GM23338 (cell line): ENCODE data around the gene FYN. TPM values are rescaled to one million over a fixed set of nuclear protein-coding genes. Genes with fewer than 3 reads are reported as not detected.

Source experiments
- ATAC-seq: fragments of 200-7000 bp; cut with Tn5 transposase; 3 replicates; pipeline ENCODE4 v1.9.1; 2020
- DNase-seq: peaks from one replicate; pipeline ENCODE4 v3.0.0-alpha.2; 2015; ENCODE audit warnings: low spot score
- H2AFZ ChIP-seq: fragments of 200-600 bp; sonication (generic); 2 replicates; pipeline ENCODE4 v1.8.0; 2016; ENCODE audit warnings: antibody characterized with exemption, mild to moderate bottlenecking, moderate library complexity
- H3F3A ChIP-seq: fragments of 200-600 bp; sonication (generic); replicated peaks from 2 replicates; pipeline ENCODE4 v1.8.0; 2017; ENCODE audit warnings: antibody characterized with exemption, mixed run types, low read depth
- H3K27ac ChIP-seq: fragments of 200-600 bp; sonication (generic); 2 replicates; pipeline ENCODE4 v1.6.1; 2016; ENCODE audit warnings: low read depth
- H3K27me3 ChIP-seq: fragments of 200-600 bp; sonication (generic); 2 replicates; pipeline ENCODE4 v1.8.0; 2016; ENCODE audit warnings: mild to moderate bottlenecking, mixed run types, moderate library complexity; ENCODE audit not compliant: insufficient read depth
- H3K36me3 ChIP-seq: fragments of 200-600 bp; sonication (generic); 2 replicates; pipeline ENCODE4 v1.8.0; 2016; ENCODE audit warnings: mild to moderate bottlenecking; ENCODE audit not compliant: insufficient read depth
- H3K4me1 ChIP-seq: fragments of 200-600 bp; sonication (generic); 2 replicates; pipeline ENCODE4 v1.8.0; 2016; ENCODE audit warnings: mild to moderate bottlenecking, moderate library complexity; ENCODE audit not compliant: insufficient read depth
- H3K4me2 ChIP-seq: fragments of 200-600 bp; sonication (generic); 2 replicates; pipeline ENCODE4 v1.7.1; 2017; ENCODE audit warnings: mixed run types
- H3K4me3 ChIP-seq: fragments of 200-600 bp; sonication (generic); 2 replicates; pipeline ENCODE4 v1.6.1; 2016; ENCODE audit warnings: mixed run types
- H3K79me2 ChIP-seq: fragments of 200-600 bp; sonication (generic); replicated peaks from 2 replicates; pipeline ENCODE4 v1.8.0; 2017; ENCODE audit warnings: mild to moderate bottlenecking; ENCODE audit not compliant: insufficient read depth
- H3K9me2 ChIP-seq: fragments of 200-600 bp; sonication (generic); 2 replicates; pipeline ENCODE4 v1.8.0; 2017; ENCODE audit not compliant: insufficient read depth
- H4K20me1 ChIP-seq: fragments of 200-600 bp; sonication (generic); replicated peaks from 2 replicates; pipeline ENCODE4 v1.8.0; 2017; ENCODE audit warnings: mild to moderate bottlenecking; ENCODE audit not compliant: insufficient read depth
- H3K27ac Mint-ChIP-seq: 2 replicates; pipeline ENCODE4 v1.8.0; 2020; ENCODE audit warnings: inconsistent platforms, mild to moderate bottlenecking, moderate library complexity, mixed read lengths
- H3K27me3 Mint-ChIP-seq: 3 replicates; pipeline ENCODE4 v1.8.0; 2022; ENCODE audit warnings: low read depth, mild to moderate bottlenecking, moderate library complexity, mixed read lengths, inconsistent platforms; ENCODE audit not compliant: insufficient read depth, poor library complexity
- H3K36me3 Mint-ChIP-seq: 3 replicates; pipeline ENCODE4 v1.8.0; 2021; ENCODE audit warnings: low read depth, mild to moderate bottlenecking, inconsistent platforms, moderate library complexity, mixed read lengths
- H3K4me1 Mint-ChIP-seq: 3 replicates; pipeline ENCODE4 v1.8.0; 2020; ENCODE audit warnings: mild to moderate bottlenecking, inconsistent platforms, mixed read lengths
- H3K4me3 Mint-ChIP-seq: 3 replicates; pipeline ENCODE4 v1.8.0; 2021; ENCODE audit warnings: moderate library complexity, mild to moderate bottlenecking, inconsistent platforms, mixed read lengths
- H3K9me3 Mint-ChIP-seq: 3 replicates; pipeline ENCODE4 v1.8.0; 2020; ENCODE audit warnings: moderate library complexity, mild to moderate bottlenecking, inconsistent platforms, mixed read lengths
- CREB1 ChIP-seq: fragments of 250-450 bp; sonication (Bioruptor Pico); IDR thresholded peaks from 2 replicates; pipeline ENCODE4 v1.5.0; 2020; ENCODE audit warnings: low read depth, mild to moderate bottlenecking, moderate library complexity
- CTCF ChIP-seq, 2 experiments: fragments of 200-600 bp in 1 of 2; sonication (generic) in 1 of 2; conservative IDR thresholded peaks; 2 replicates each; pipeline versions ENCODE4 v1.5.1 to v1.6.1; 2016 to 2017; ENCODE audit warnings: antibody characterized with exemption in 2 of 2, low read depth in 2 of 2, mild to moderate bottlenecking in 2 of 2, moderate library complexity in 1 of 2
- EZH2 ChIP-seq: fragments of 200-600 bp; sonication (generic); IDR thresholded peaks from one replicate; pipeline ENCODE4 v1.8.0; 2017; ENCODE audit warnings: antibody characterized with exemption, mild to moderate bottlenecking, low read depth; ENCODE audit not compliant: unreplicated experiment
- EZH2phosphoT487 ChIP-seq: fragments of 200-600 bp; sonication (generic); IDR thresholded peaks from one replicate; pipeline ENCODE4 v1.8.1; 2018; ENCODE audit warnings: antibody characterized with exemption; ENCODE audit not compliant: unreplicated experiment
- JUNB ChIP-seq: IDR thresholded peaks from one replicate; pipeline ENCODE4 v1.6.1; 2016; ENCODE audit warnings: antibody characterized with exemption; ENCODE audit not compliant: unreplicated experiment
- NANOG ChIP-seq: IDR thresholded peaks from 2 replicates; pipeline ENCODE4 v1.6.1; 2016; ENCODE audit warnings: antibody characterized with exemption, borderline replicate concordance
- POLR2AphosphoS5 ChIP-seq: IDR thresholded peaks from 2 replicates; pipeline ENCODE4 v1.6.1; 2016; ENCODE audit warnings: antibody characterized with exemption, low read depth
- STAT1 ChIP-seq: IDR thresholded peaks from one replicate; pipeline ENCODE4 v1.6.1; 2016; ENCODE audit warnings: antibody characterized with exemption; ENCODE audit not compliant: unreplicated experiment
- ZNF114 ChIP-seq: fragments of 250-450 bp; sonication (Bioruptor Pico); IDR thresholded peaks from 2 replicates; pipeline ENCODE4 v1.5.0; 2020; ENCODE audit warnings: mild to moderate bottlenecking, moderate library complexity
- ZNF331 ChIP-seq: fragments of 250-450 bp; sonication (Bioruptor Pico); IDR thresholded peaks from 2 replicates; pipeline ENCODE4 v1.5.0; 2020; ENCODE audit warnings: low read depth, mild to moderate bottlenecking, moderate library complexity
- polyA plus RNA-seq: library from polyadenylated mRNA; unstranded; fragments of >200 nt; fragmentation: Nextera tagmentation; extraction: Ambion mirVana; gene quantifications from 2 replicates; pipeline ENCODE4 v1.2.1, GENCODE V29; 2016
- total RNA-seq: library from RNA; depleted of rRNA; stranded (reverse); fragments of >200 nt; shearing (Covaris generic); gene quantifications from 2 replicates; pipeline ENCODE4 v1.2.3, GENCODE V29; 2014
- TF ChIP-seq, protein P1 (sequence below): IDR thresholded peaks from 2 replicates; pipeline ENCODE4 v1.6.1; 2016; ENCODE audit warnings: antibody characterized with exemption
- TF ChIP-seq, protein P2 (sequence below): IDR thresholded peaks from one replicate; pipeline ENCODE4 v1.6.1; 2018; ENCODE audit warnings: antibody characterized with exemption; ENCODE audit not compliant: unreplicated experiment

The FYN gene
- total and polyA plus RNA-seq, 2 experiments from 2014 or later = 46.8 to 143 TPM

DNA sequence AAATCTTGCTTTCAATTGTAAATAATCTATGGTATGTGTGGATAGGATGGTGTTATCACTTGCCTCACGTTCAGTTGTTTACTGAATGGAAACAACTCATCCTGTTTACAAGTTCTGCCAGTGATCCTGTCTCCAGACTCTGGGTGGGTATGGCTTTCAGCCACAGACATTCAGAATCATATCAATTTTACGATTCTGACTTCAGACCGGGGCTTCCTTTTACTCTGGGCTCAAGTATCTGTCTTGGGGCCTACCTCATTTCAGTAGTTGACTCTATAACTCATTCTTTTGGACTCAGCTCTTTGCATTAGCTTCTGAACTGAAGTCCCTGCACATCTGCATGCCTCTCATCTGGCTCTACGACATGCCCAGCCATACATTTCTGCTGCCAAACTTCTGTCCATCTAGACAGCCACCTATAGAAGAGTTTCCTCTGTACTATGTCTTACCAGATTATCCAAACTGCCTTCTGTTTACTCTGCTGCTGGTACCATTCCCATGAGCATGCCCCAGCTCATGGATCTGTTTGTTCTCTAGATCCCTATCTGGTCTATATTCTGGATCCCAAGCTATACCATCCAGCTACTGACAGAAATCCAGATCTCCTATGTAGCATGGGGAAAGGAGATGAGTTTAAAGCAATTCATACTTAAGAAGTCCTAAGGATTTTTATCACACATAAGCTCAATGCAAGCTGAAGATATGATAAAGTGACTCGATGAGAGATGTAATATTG is 34.3 kb downstream of the FYN start (continued):
- no peak for TF ChIP-seq CTCF (conservative IDR thresholded peaks at IDR 0.05; ENCODE audit: low read depth in 2 of 2)
- no peak for TF ChIP-seq EZH2
- TF ChIP-seq, protein P1, sequence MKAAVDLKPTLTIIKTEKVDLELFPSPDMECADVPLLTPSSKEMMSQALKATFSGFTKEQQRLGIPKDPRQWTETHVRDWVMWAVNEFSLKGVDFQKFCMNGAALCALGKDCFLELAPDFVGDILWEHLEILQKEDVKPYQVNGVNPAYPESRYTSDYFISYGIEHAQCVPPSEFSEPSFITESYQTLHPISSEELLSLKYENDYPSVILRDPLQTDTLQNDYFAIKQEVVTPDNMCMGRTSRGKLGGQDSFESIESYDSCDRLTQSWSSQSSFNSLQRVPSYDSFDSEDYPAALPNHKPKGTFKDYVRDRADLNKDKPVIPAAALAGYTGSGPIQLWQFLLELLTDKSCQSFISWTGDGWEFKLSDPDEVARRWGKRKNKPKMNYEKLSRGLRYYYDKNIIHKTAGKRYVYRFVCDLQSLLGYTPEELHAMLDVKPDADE = no peak
- TF ChIP-seq CREB1 (CRISPR knock-in tag) = no peak
- no peak for TF ChIP-seq EZH2phosphoT487

- no peak overlapping the region; the same call in 2 of the 3 replicates for H3K4me3 Mint-ChIP-seq
- peaks cover 5% of the 10 kb centered on the region for H3K4me1 ChIP-seq
- no peak overlapping the region for H3K4me3 ChIP-seq
- H3K27ac ChIP-seq = no peak overlapping the region
- H2AFZ ChIP-seq = no peak overlapping the region
- no peaks in the 10 kb centered on the region for H3K9me2 ChIP-seq
- no peaks in the 10 kb centered on the region for H3K9me3 Mint-ChIP-seq
- H3F3A ChIP-seq = no peaks in the 10 kb centered on the region
- H3K27ac Mint-ChIP-seq = no peak overlapping the region; the same call in 1 of the 2 replicates
- H3K4me1 Mint-ChIP-seq = peaks cover 22% of the 10 kb centered on the region
- no peaks in the 10 kb centered on the region for H3K27me3 ChIP-seq
- ATAC-seq = no peak
- H3K36me3 Mint-ChIP-seq = peaks cover 3% of the 10 kb centered on the region; the same call in 1 of the 3 replicates
- H3K79me2 ChIP-seq = peaks cover 23% of the 10 kb centered on the region
- peaks cover 4% of the 10 kb centered on the region for H3K27me3 Mint-ChIP-seq
- no peak for DNase-seq
- no peak overlapping the region for H3K4me2 ChIP-seq
- H3K36me3 ChIP-seq = no peaks in the 10 kb centered on the region
- no peaks in the 10 kb centered on the region for H4K20me1 ChIP-seq
- TF ChIP-seq EZH2phosphoT487 (no peak), ZNF331 (CRISPR knock-in tag) (no peak), STAT1 (no peak), POLR2AphosphoS5 (no peak), JUNB (no peak), ZNF114 (CRISPR knock-in tag) (no peak), CTCF (conservative IDR thresholded peaks at IDR 0.05; ENCODE audit: low read depth in 2 of 2) (no peak), CREB1 (CRISPR knock-in tag) (no peak), EZH2 (no peak), NANOG (no peak)
- TF ChIP-seq, protein P1 = no peak
- TF ChIP-seq, protein P2, sequence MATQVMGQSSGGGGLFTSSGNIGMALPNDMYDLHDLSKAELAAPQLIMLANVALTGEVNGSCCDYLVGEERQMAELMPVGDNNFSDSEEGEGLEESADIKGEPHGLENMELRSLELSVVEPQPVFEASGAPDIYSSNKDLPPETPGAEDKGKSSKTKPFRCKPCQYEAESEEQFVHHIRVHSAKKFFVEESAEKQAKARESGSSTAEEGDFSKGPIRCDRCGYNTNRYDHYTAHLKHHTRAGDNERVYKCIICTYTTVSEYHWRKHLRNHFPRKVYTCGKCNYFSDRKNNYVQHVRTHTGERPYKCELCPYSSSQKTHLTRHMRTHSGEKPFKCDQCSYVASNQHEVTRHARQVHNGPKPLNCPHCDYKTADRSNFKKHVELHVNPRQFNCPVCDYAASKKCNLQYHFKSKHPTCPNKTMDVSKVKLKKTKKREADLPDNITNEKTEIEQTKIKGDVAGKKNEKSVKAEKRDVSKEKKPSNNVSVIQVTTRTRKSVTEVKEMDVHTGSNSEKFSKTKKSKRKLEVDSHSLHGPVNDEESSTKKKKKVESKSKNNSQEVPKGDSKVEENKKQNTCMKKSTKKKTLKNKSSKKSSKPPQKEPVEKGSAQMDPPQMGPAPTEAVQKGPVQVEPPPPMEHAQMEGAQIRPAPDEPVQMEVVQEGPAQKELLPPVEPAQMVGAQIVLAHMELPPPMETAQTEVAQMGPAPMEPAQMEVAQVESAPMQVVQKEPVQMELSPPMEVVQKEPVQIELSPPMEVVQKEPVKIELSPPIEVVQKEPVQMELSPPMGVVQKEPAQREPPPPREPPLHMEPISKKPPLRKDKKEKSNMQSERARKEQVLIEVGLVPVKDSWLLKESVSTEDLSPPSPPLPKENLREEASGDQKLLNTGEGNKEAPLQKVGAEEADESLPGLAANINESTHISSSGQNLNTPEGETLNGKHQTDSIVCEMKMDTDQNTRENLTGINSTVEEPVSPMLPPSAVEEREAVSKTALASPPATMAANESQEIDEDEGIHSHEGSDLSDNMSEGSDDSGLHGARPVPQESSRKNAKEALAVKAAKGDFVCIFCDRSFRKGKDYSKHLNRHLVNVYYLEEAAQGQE = no peak
Measured at GRCh38 chr6:111837641-111838500, 35.4 kb downstream of the FYN start.
